ENCODE measurements around the gene RBPJL. TPM values are rescaled to one million over a fixed set of nuclear protein-coding genes. Genes with fewer than 3 reads are reported as not detected.

RBPJL gene
- total RNA-seq, 1 donor from 2014 or later, result not detected

- no peak overlapping the region for H3K4me3 ChIP-seq
- no peaks in the 10 kb centered on the region for H3K9me3 Mint-ChIP-seq
- H4K20me1 ChIP-seq (ENCODE audit: low read depth), result peaks cover 8% of the 10 kb centered on the region
- no peak overlapping the region for H3K27ac ChIP-seq
- peaks cover 43% of the 10 kb centered on the region for H3K4me1 ChIP-seq
- peaks cover 10% of the 10 kb centered on the region for H3K79me2 ChIP-seq (ENCODE audit: low read depth)
- no peak overlapping the region for H2AFZ ChIP-seq (replicated peaks)
- H3K4me3 Mint-ChIP-seq, result no peak overlapping the region
- no peak for TF ChIP-seq EZH2 (IDR thresholded peaks at IDR 0.05)
- no peak for TF ChIP-seq EZH2phosphoT487 (IDR thresholded peaks at IDR 0.05)
- no peak for TF ChIP-seq CTCF (IDR thresholded peaks at IDR 0.05)
- H3K27ac Mint-ChIP-seq, result peak overlapping the region; percentile 16
- peaks cover 31% of the 10 kb centered on the region for H3F3A ChIP-seq (ENCODE audit: low read depth)
- no peak for DNase-seq (ENCODE audit: low spot score)
- H3K4me2 ChIP-seq, result no peak overlapping the region
- H3K9ac ChIP-seq, result no peak overlapping the region
- H3K27me3 Mint-ChIP-seq (ENCODE audit: insufficient read depth, low read depth), result peaks cover 2% of the 10 kb centered on the region
- H3K27me3 ChIP-seq, result no peaks in the 10 kb centered on the region
- H3K36me3 ChIP-seq, result no peaks in the 10 kb centered on the region
- H3K9me3 ChIP-seq (ENCODE audit: low read depth), result no peaks in the 10 kb centered on the region
- peaks cover 59% of the 10 kb centered on the region for H3K4me1 Mint-ChIP-seq
- H3K36me3 Mint-ChIP-seq, result no peaks in the 10 kb centered on the region
Measured at GRCh38 chr20:45337367-45338120, 30.9 kb downstream of the RBPJL start.

GRCh38 chr20:45338121-45339030, 31.7 kb downstream of the RBPJL start:
- H3K27me3 Mint-ChIP-seq (ENCODE audit: insufficient read depth, low read depth), result peaks cover 4% of the 10 kb centered on the region
- H3K9me3 Mint-ChIP-seq, result no peaks in the 10 kb centered on the region
- no peak overlapping the region for H3K4me3 Mint-ChIP-seq
- Histone ChIP-seq H3K4me2 (no peak overlapping the region), H3K27me3 (no peaks in the 10 kb centered on the region), H3K27ac (no peak overlapping the region), H3K4me3 (no peak overlapping the region), H3K9me3 (ENCODE audit: low read depth) (no peaks in the 10 kb centered on the region), H3K9ac (no peak overlapping the region), H2AFZ (replicated peaks) (no peak overlapping the region), H3K36me3 (no peaks in the 10 kb centered on the region), H3K4me1 (peaks cover 51% of the 10 kb centered on the region), H3K79me2 (ENCODE audit: low read depth) (peaks cover 10% of the 10 kb centered on the region), H3F3A (ENCODE audit: low read depth) (peaks cover 36% of the 10 kb centered on the region), H4K20me1 (ENCODE audit: low read depth) (peaks cover 8% of the 10 kb centered on the region)
- H3K36me3 Mint-ChIP-seq, result no peaks in the 10 kb centered on the region
- no peak for DNase-seq (ENCODE audit: low spot score)
- peaks cover 68% of the 10 kb centered on the region for H3K4me1 Mint-ChIP-seq
- H3K27ac Mint-ChIP-seq, result peak overlapping the region; percentile 79
- TF ChIP-seq EZH2phosphoT487 (IDR thresholded peaks at IDR 0.05) (no peak), CTCF (IDR thresholded peaks at IDR 0.05) (no peak), EZH2 (IDR thresholded peaks at IDR 0.05) (no peak)

- peaks cover 58% of the 10 kb centered on the region for H3K4me1 ChIP-seq
- H3K9ac ChIP-seq, result no peak overlapping the region
- H3K9me3 ChIP-seq (ENCODE audit: low read depth), result no peaks in the 10 kb centered on the region
- peaks cover 8% of the 10 kb centered on the region for H4K20me1 ChIP-seq (ENCODE audit: low read depth)
- peaks cover 74% of the 10 kb centered on the region for H3K4me1 Mint-ChIP-seq
- H3K27me3 ChIP-seq, result no peaks in the 10 kb centered on the region
- H3K4me3 ChIP-seq, result no peak overlapping the region
- H3K4me2 ChIP-seq, result no peak overlapping the region
- no peak overlapping the region for H3K4me3 Mint-ChIP-seq
- DNase-seq (ENCODE audit: low spot score), result no peak
- no peaks in the 10 kb centered on the region for H3K9me3 Mint-ChIP-seq
- H2AFZ ChIP-seq (replicated peaks), result no peak overlapping the region
- peaks cover 10% of the 10 kb centered on the region for H3K79me2 ChIP-seq (ENCODE audit: low read depth)
- no peak for TF ChIP-seq EZH2phosphoT487 (IDR thresholded peaks at IDR 0.05)
- no peak for TF ChIP-seq CTCF (IDR thresholded peaks at IDR 0.05)
- TF ChIP-seq EZH2 (IDR thresholded peaks at IDR 0.05), result no peak
- peaks cover 36% of the 10 kb centered on the region for H3F3A ChIP-seq (ENCODE audit: low read depth)
- H3K36me3 ChIP-seq, result no peaks in the 10 kb centered on the region
- peaks cover 4% of the 10 kb centered on the region for H3K27me3 Mint-ChIP-seq (ENCODE audit: insufficient read depth, low read depth)
- H3K27ac ChIP-seq, result no peak overlapping the region
- peak overlapping the region; percentile 79 for H3K27ac Mint-ChIP-seq
- no peaks in the 10 kb centered on the region for H3K36me3 Mint-ChIP-seq
Measured at GRCh38 chr20:45339084-45339483, 32.4 kb downstream of the RBPJL start.

Data from neural progenitor cell (in vitro differentiated cells).